GM21423 (cell line): ENCODE results near the gene LBHD2.
"Not testable (repeated sequence)": the region's sequence is repeated elsewhere in the genome, so short reads cannot be mapped to it uniquely, and the experiment has no call there.

Experiments
- ATAC-seq: cut with Tn5 transposase; IDR thresholded peaks from one replicate; pipeline ENCODE4 v1.9.1; 2021; ENCODE audit warnings: mild to moderate bottlenecking, moderate library complexity; ENCODE audit not compliant: unreplicated experiment

LBHD2 gene

GRCh38 chr14:103117499-103117898, 33.5 kb downstream of the LBHD2 start:
- ATAC-seq, result not testable (repeated sequence)

GRCh38 chr14:103118018-103118662, 34.1 kb downstream of the LBHD2 start:
- ATAC-seq, result no peak

GRCh38 chr14:103118663-103119404, 34.8 kb downstream of the LBHD2 start:
- ATAC-seq, result no peak

GRCh38 chr14:103119527-103119926, 35.5 kb downstream of the LBHD2 start:
- not testable (repeated sequence) for ATAC-seq

GRCh38 chr14:103121121-103121845, 37.3 kb downstream of the LBHD2 start:
- ATAC-seq, result no peak

- ATAC-seq, result no peak
These were observed 38.0 kb downstream of the LBHD2 start for GRCh38 chr14:103121846-103122584.

- no peak for ATAC-seq
These were observed 38.6 kb downstream of the LBHD2 start for GRCh38 chr14:103122585-103122946.

GRCh38 chr14:103122947-103123633, 39.1 kb downstream of the LBHD2 start, which contains the start of gene TNFAIP2:
TNFAIP2 (plus strand) TSS chr14:103123461; CDS start chr14:103126458, 2,997 bp downstream.
- ATAC-seq, result no peak

GRCh38 chr14:103123634-103124500, 39.9 kb downstream of the LBHD2 start:
- no peak for ATAC-seq

- ATAC-seq, result no peak
These were observed 40.5 kb downstream of the LBHD2 start for GRCh38 chr14:103124501-103125001.

GRCh38 chr14:103125098-103126070, 41.4 kb downstream of the LBHD2 start:
- ATAC-seq, result no peak

- no peak for ATAC-seq
These were observed 42.3 kb downstream of the LBHD2 start for GRCh38 chr14:103126088-103126872.

- ATAC-seq, result no peak
These were observed 42.9 kb downstream of the LBHD2 start for GRCh38 chr14:103126873-103127304.

GRCh38 chr14:103127356-103127755, 43.3 kb downstream of the LBHD2 start:
- no peak for ATAC-seq

GRCh38 chr14:103127861-103128598, 44.0 kb downstream of the LBHD2 start:
- no peak for ATAC-seq

- no peak for ATAC-seq
These were observed 44.8 kb downstream of the LBHD2 start for GRCh38 chr14:103128631-103129300.
